ENCODE data around the gene CRHR2.
A peak's percentile ranks its signal among the peaks of the same experiment; 100 is the strongest.
"Not testable (repeated sequence)": the region's sequence is repeated elsewhere in the genome, so short reads cannot be mapped to it uniquely, and the experiment has no call there.

Gene CRHR2

GRCh38 chr7:30682212-30683083, at the start of gene CRHR2:
Gene CRHR2, minus strand, starts transcription at chr7:30682456. Its CDS starts 176 bp downstream, at chr7:30682280.
- H3K4me3 Mint-ChIP-seq, result peak within 1 kb of the TSS; percentile 58
- no peak for DNase-seq (ENCODE audit: low spot score)
- peaks cover 62% of the 10 kb centered on the region for H3K27me3 Mint-ChIP-seq (ENCODE audit: low read depth)
- H3K27ac Mint-ChIP-seq, result no peak within 1 kb of the TSS
- H3K36me3 Mint-ChIP-seq (ENCODE audit: low read depth), result no peaks in the 10 kb centered on the region
- peaks cover 6% of the 10 kb centered on the region for H3K4me1 Mint-ChIP-seq (ENCODE audit: low read depth)
- H3K9me3 Mint-ChIP-seq, result no peaks in the 10 kb centered on the region

GRCh38 chr7:30731581-30731980, 49.3 kb upstream of the CRHR2 start:
- Mint-ChIP-seq H3K27ac (no peak overlapping the region), H3K9me3 (no peaks in the 10 kb centered on the region)
- no peak for DNase-seq (ENCODE audit: low spot score)

GRCh38 chr7:30730996-30731395, 48.7 kb upstream of the CRHR2 start:
- no peak for DNase-seq (ENCODE audit: low spot score)
- no peaks in the 10 kb centered on the region for H3K9me3 Mint-ChIP-seq
- H3K27ac Mint-ChIP-seq, result no peak overlapping the region
- no peaks in the 10 kb centered on the region for H3K27me3 Mint-ChIP-seq (ENCODE audit: low read depth)
- no peak overlapping the region for H3K4me3 Mint-ChIP-seq
- H3K36me3 Mint-ChIP-seq (ENCODE audit: low read depth), result no peaks in the 10 kb centered on the region
- H3K4me1 Mint-ChIP-seq (ENCODE audit: low read depth), result peaks cover 34% of the 10 kb centered on the region

More at GRCh38 chr7:30731581-30731980, 49.3 kb upstream of the CRHR2 start:
- H3K4me1 Mint-ChIP-seq (ENCODE audit: low read depth), result peaks cover 31% of the 10 kb centered on the region
- H3K36me3 Mint-ChIP-seq (ENCODE audit: low read depth), result no peaks in the 10 kb centered on the region
- no peaks in the 10 kb centered on the region for H3K27me3 Mint-ChIP-seq (ENCODE audit: low read depth)
- H3K4me3 Mint-ChIP-seq, result no peak overlapping the region

GRCh38 chr7:30730097-30730496, 47.8 kb upstream of the CRHR2 start:
- no peak for DNase-seq (ENCODE audit: low spot score)
- Mint-ChIP-seq H3K27me3 (ENCODE audit: low read depth) (no peaks in the 10 kb centered on the region), H3K4me3 (no peak overlapping the region), H3K36me3 (ENCODE audit: low read depth) (no peaks in the 10 kb centered on the region), H3K4me1 (ENCODE audit: low read depth) (peaks cover 38% of the 10 kb centered on the region), H3K9me3 (no peaks in the 10 kb centered on the region), H3K27ac (no peak overlapping the region)

- Mint-ChIP-seq H3K4me3 (no peak overlapping the region), H3K27me3 (ENCODE audit: low read depth) (no peaks in the 10 kb centered on the region), H3K36me3 (ENCODE audit: low read depth) (no peaks in the 10 kb centered on the region), H3K9me3 (no peaks in the 10 kb centered on the region), H3K4me1 (ENCODE audit: low read depth) (peaks cover 35% of the 10 kb centered on the region), H3K27ac (no peak overlapping the region)
- DNase-seq (ENCODE audit: low spot score), result no peak
Measured at GRCh38 chr7:30729642-30730041, 47.4 kb upstream of the CRHR2 start.

- H3K27me3 Mint-ChIP-seq (ENCODE audit: low read depth), result peaks cover 4% of the 10 kb centered on the region
- H3K4me1 Mint-ChIP-seq (ENCODE audit: low read depth), result peaks cover 41% of the 10 kb centered on the region
- peak overlapping the region; percentile 95 for H3K27ac Mint-ChIP-seq
- no peaks in the 10 kb centered on the region for H3K36me3 Mint-ChIP-seq (ENCODE audit: low read depth)
- no peaks in the 10 kb centered on the region for H3K9me3 Mint-ChIP-seq
- no peak overlapping the region for H3K4me3 Mint-ChIP-seq
- DNase-seq (ENCODE audit: low spot score), result no peak
Measured at GRCh38 chr7:30728591-30729100, 46.4 kb upstream of the CRHR2 start.

GRCh38 chr7:30727061-30727945, 45.0 kb upstream of the CRHR2 start:
- Mint-ChIP-seq H3K4me1 (ENCODE audit: low read depth) (peaks cover 44% of the 10 kb centered on the region), H3K27me3 (ENCODE audit: low read depth) (peaks cover 4% of the 10 kb centered on the region), H3K9me3 (no peaks in the 10 kb centered on the region), H3K27ac (peak overlapping the region; percentile 95), H3K36me3 (ENCODE audit: low read depth) (no peaks in the 10 kb centered on the region), H3K4me3 (peak overlapping the region; percentile 80)
- DNase-seq (ENCODE audit: low spot score), result peak; percentile 33

- Mint-ChIP-seq H3K36me3 (ENCODE audit: low read depth) (no peaks in the 10 kb centered on the region), H3K27ac (peak overlapping the region; percentile 95), H3K4me1 (ENCODE audit: low read depth) (peaks cover 45% of the 10 kb centered on the region), H3K9me3 (no peaks in the 10 kb centered on the region), H3K27me3 (ENCODE audit: low read depth) (peaks cover 4% of the 10 kb centered on the region), H3K4me3 (peak overlapping the region; percentile 80)
- DNase-seq (ENCODE audit: low spot score), result no peak
Measured at GRCh38 chr7:30726296-30727006, 44.2 kb upstream of the CRHR2 start.

GRCh38 chr7:30723776-30724175, 41.5 kb upstream of the CRHR2 start:
- Mint-ChIP-seq H3K27ac (no peak overlapping the region), H3K9me3 (peaks cover 21% of the 10 kb centered on the region), H3K36me3 (ENCODE audit: low read depth) (peaks cover 10% of the 10 kb centered on the region), H3K4me1 (ENCODE audit: low read depth) (peaks cover 38% of the 10 kb centered on the region), H3K4me3 (no peak overlapping the region), H3K27me3 (ENCODE audit: low read depth) (peaks cover 4% of the 10 kb centered on the region)
- DNase-seq (ENCODE audit: low spot score), result no peak

GRCh38 chr7:30722671-30723070, 40.4 kb upstream of the CRHR2 start:
- H3K9me3 Mint-ChIP-seq, result peaks cover 32% of the 10 kb centered on the region
- H3K27me3 Mint-ChIP-seq (ENCODE audit: low read depth), result peaks cover 4% of the 10 kb centered on the region
- peaks cover 18% of the 10 kb centered on the region for H3K36me3 Mint-ChIP-seq (ENCODE audit: low read depth)
- peaks cover 28% of the 10 kb centered on the region for H3K4me1 Mint-ChIP-seq (ENCODE audit: low read depth)
- H3K4me3 Mint-ChIP-seq, result no peak overlapping the region
- no peak for DNase-seq (ENCODE audit: low spot score)
- H3K27ac Mint-ChIP-seq, result no peak overlapping the region

- H3K27ac Mint-ChIP-seq, result no peak overlapping the region
Measured at GRCh38 chr7:30722187-30722586, 39.9 kb upstream of the CRHR2 start.

GRCh38 chr7:30721211-30721610, 39.0 kb upstream of the CRHR2 start:
- peaks cover 25% of the 10 kb centered on the region for H3K36me3 Mint-ChIP-seq (ENCODE audit: low read depth)
- DNase-seq (ENCODE audit: low spot score), result no peak
- H3K27ac Mint-ChIP-seq, result no peak overlapping the region
- peaks cover 4% of the 10 kb centered on the region for H3K27me3 Mint-ChIP-seq (ENCODE audit: low read depth)
- H3K9me3 Mint-ChIP-seq, result peaks cover 40% of the 10 kb centered on the region
- peaks cover 15% of the 10 kb centered on the region for H3K4me1 Mint-ChIP-seq (ENCODE audit: low read depth)
- no peak overlapping the region for H3K4me3 Mint-ChIP-seq

More at GRCh38 chr7:30722187-30722586, 39.9 kb upstream of the CRHR2 start:
- peaks cover 35% of the 10 kb centered on the region for H3K9me3 Mint-ChIP-seq
- peaks cover 24% of the 10 kb centered on the region for H3K4me1 Mint-ChIP-seq (ENCODE audit: low read depth)
- peaks cover 21% of the 10 kb centered on the region for H3K36me3 Mint-ChIP-seq (ENCODE audit: low read depth)
- peaks cover 4% of the 10 kb centered on the region for H3K27me3 Mint-ChIP-seq (ENCODE audit: low read depth)
- no peak overlapping the region for H3K4me3 Mint-ChIP-seq
- DNase-seq (ENCODE audit: low spot score), result no peak

- not testable (repeated sequence) for H3K4me3 Mint-ChIP-seq; DNase-seq (ENCODE audit: low spot score); H3K27me3 Mint-ChIP-seq (ENCODE audit: low read depth); H3K4me1 Mint-ChIP-seq (ENCODE audit: low read depth); H3K27ac Mint-ChIP-seq
- Mint-ChIP-seq H3K9me3 (peaks cover 40% of the 10 kb centered on the region), H3K36me3 (ENCODE audit: low read depth) (peaks cover 25% of the 10 kb centered on the region)
Measured at GRCh38 chr7:30719434-30719833, 37.2 kb upstream of the CRHR2 start.

Measured in T-helper 2 cell treated with Interferon-gamma antibody and Interleukin-4, amounts not matched to agents 5 μg/mL and 100 μg/mL, for 36 hours (primary cell).